ENCODE measurements around the gene MTOR.

MTOR gene

DNA sequence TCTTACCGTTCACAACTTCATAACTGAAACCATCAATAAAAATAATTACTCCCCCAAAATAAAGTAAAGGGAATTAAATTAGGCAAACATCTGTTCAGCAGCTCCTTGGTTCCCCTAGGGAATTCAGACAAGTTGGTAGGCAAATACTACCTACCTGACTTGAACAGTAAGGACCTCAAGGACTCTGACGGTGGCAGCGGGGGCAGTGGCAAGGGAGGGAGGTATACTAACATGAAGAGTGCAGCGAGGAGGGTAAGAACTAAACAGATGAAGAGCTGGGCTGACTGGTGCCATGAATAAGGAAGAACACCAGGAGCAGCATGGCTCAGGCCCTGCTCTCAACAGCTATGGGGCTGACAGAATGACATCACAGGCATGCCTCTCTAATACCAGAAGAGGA is 33.1 kb downstream of the MTOR start:
- DNase-seq (ENCODE audit: extremely low spot score, insufficient read length, low read depth) (no peak), FAIRE-seq (no peak)

GRCh38 chr1:11227106-11228077 is 35.0 kb downstream of the MTOR start:
- FAIRE-seq: peak; percentile 87

DNA sequence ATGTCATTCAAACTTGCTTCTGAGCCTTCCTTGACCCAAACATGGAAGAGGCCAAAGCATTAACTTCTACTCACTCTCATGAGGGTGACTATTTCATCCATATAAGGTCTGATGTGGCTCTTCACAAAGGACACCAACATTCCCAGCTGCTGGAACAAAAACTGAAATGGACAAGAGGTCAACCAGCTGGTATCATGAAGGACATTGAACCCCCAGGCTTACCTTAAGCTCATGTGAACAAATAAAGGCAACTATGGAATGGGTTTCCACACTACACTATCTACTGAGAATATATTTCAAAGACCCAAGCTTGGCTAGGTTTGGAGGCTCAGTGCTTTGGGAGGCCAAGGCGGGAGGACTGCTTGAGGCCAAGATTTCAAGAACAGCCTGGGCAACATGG is 46.3 kb downstream of the MTOR start:
- DNase-seq (ENCODE audit: extremely low spot score, insufficient read length, low read depth) (no peak), FAIRE-seq (no peak)

More at GRCh38 chr1:11227106-11228077, 35.0 kb downstream of the MTOR start:
- DNase-seq (ENCODE audit: extremely low spot score, insufficient read length, low read depth): peak; percentile 20

DNA sequence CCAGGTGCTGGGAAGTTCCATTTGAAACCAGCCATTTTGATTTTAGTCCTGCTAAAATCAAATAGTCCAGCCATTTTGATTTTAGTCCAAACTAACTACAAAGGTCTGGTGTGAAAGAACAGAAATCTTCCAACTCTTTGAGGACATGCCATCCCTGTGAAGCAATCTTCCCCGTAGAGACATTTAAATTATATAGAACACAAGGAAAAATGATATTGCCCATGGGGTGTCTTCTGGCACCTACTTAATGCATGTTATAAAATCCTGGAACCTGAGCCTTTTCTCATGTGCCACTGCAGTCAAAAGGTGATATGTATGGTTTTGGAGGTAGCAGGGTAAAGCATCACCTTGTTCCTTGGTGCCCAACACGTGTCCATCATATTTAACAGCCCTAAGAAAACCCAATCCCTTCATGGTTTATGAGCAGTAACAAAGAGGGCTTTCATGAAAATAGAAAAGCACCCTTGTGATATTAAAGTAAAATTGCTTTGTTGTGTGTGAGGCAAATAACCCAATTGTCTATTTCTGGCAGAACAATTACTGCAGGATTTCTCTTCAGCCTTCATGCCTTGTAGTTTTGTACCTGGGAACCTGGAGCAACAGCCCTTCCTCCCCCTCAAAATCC is 46.9 kb downstream of the MTOR start:
- no peak for FAIRE-seq

DNA sequence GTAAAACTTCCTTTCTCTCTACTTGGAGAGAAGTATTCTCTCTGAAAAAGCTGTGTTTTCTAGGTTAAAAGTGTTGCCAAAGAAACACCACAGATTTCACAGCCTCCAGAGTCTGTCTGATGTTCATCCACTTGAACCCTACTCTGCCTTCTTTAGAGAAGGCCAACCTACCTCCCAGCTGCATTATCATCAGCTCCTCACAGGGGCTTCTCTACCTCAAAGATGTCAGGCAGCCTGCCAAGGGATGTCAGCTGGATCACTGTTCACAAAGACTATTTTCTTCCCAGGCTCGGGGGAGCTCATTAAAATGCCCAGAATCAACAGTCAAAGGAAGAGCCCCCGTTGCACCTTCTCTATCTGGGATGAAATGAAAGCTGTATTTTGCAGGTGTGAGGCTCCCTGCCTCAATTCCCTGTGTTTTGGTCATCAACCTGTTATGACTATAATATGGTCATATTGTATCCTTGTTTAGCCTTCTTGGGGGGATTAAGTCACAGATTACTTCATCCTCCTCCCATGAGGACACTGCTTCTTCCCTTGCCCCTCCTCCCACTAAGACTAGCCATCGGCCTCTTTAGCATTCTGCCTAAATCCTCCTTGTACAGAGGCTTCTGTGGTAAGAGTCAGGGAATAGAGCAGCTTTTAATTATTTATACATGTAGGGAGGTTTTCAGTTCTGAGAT is 47.5 kb downstream of the MTOR start:
- no peak for DNase-seq (ENCODE audit: extremely low spot score, insufficient read length, low read depth)
- FAIRE-seq: no peak

More for the DNA sequence above, 46.9 kb downstream of the MTOR start:
- DNase-seq (ENCODE audit: extremely low spot score, insufficient read length, low read depth): no peak

DNA sequence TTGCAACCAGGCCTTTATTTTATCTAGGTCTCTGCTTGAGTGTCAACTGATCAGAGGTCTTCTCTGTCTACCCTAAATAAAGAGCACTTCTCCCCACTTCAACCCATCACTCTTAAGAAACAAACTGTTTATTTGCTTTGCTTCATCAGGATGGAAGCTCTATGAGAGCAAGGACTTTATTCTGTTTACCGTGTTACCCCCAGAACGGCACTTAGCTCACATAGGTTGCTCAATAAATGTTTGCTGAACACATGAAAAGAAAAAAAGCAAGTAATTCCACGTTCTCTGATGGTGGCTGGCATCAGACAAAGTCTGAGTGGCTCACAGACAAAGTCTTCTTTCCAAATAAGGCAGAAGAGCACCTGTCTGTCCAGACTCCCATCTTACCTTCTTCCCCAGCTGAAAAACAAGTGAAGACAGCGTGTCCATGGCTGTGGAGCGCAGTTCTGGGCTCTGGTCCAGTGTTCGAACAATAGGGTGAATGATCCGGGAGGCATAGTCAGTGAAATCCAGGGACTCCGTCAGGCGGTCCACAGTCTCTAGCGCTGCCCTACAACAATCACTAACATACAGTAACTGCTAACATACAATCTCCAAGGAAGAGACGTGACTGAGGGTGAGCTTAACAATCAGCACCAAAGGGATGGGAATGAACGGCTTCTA is 50.3 kb downstream of the MTOR start:
- DNase-seq (ENCODE audit: extremely low spot score, insufficient read length, low read depth): no peak
- FAIRE-seq: no peak

- DNase-seq (ENCODE audit: extremely low spot score, insufficient read length, low read depth): no peak
- no peak for FAIRE-seq
Measured at GRCh38 chr1:11211461-11211860, 50.9 kb downstream of the MTOR start.

DNA sequence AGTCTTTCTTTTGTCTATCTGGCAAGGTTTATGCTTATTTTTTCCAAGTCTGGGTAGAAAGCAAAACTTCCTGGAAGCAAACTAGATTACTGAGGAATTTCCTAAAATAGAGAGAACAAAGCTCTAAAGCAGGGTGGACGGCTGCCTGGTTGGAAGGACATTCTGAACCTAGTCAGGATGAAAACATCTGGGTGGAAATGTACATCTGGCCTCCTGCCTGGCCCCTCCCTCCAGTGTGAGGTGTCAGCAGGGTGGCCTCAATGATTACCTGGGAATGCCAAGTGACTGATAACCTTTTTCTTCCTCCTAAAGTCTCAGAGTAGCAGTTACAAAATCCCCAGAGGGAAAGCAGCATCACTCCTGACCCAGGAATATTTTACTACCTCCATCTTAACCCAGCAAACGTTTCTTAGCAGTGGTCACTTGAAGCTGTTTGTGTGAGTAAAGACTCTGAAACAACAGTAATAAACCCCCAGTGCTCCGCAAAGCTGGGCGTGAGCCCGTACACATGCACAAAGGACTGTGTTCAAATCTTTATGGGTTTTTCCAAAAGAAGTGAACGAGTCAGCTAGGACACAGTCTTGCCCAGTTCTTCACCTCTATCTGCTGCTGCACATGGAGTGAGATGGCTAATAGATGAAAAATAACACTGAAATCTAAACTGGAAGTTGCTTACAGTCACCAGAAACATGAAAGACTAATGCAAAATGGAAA is 54.3 kb downstream of the MTOR start:
- DNase-seq (ENCODE audit: extremely low spot score, insufficient read length, low read depth) (no peak), FAIRE-seq (no peak)

- DNase-seq (ENCODE audit: extremely low spot score, insufficient read length, low read depth): no peak
- FAIRE-seq: no peak
Measured at GRCh38 chr1:11204396-11205190, 57.8 kb downstream of the MTOR start.

GRCh38 chr1:11198851-11199594 is 63.3 kb downstream of the MTOR start:
- FAIRE-seq: no peak
- no peak for DNase-seq (ENCODE audit: extremely low spot score, insufficient read length, low read depth)

- FAIRE-seq (no peak), DNase-seq (ENCODE audit: extremely low spot score, insufficient read length, low read depth) (no peak)
Measured at GRCh38 chr1:11198257-11198656, 64.1 kb downstream of the MTOR start.

DNA sequence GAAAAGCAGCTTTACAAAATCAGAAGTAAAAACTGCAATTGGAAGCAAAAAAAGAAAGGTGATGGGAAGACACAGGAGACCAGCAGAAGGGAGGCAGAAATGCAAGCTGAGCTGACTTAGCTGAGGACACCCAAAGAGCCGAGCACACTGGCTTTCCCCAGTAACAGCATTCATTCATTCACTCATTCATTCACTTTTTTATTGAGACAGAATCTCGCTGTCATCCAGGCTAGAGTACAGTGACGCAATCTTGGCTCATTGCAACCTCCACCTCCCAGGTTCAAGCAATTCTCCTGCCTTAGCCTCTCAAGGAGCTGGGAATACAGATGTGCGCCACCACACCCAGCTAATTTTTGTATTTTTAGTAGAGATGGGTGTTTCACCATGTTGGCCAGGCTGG is 65.0 kb downstream of the MTOR start:
- FAIRE-seq (no peak), DNase-seq (ENCODE audit: extremely low spot score, insufficient read length, low read depth) (no peak)

DNA sequence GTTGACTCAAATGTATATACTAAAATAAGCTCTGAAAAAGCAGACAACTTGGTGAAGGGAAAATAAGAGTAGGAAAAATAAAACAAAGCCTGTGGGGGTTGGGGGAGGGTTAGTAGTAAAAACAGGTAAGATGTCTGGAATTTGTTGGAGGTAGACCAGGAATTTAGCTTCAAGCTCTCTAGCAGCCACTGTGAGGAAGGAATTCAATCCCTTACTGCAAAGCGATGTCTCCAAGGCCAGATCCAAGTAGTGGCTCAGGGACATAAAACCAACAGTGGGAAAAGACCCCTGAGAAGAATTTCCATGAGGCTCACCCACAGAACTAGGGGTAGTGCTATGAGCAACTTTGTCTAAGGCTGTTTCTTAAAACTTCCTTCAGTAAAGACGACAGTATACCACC is 65.4 kb downstream of the MTOR start:
- DNase-seq (ENCODE audit: extremely low spot score, insufficient read length, low read depth): no peak
- FAIRE-seq: no peak

GRCh38 chr1:11194407-11195176 is 67.8 kb downstream of the MTOR start:
- DNase-seq (ENCODE audit: extremely low spot score, insufficient read length, low read depth): no peak
- FAIRE-seq: no peak

DNA sequence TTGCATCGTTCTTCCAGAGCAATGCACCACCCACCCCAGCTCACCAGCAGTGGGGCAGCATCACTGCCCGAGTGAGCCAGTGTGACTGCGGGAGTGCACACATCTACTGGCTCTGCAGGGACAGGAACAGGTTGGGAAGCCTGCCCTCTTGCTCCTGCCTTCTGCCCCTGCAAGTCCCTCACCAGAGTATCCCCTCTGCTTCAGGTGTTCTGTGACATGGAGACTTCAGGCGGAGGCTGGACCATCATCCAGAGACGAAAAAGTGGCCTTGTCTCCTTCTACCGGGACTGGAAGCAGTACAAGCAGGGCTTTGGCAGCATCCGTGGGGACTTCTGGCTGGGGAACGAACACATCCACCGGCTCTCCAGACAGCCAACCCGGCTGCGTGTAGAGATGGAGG is 69.0 kb downstream of the MTOR start:
- FAIRE-seq: no peak
- no peak for DNase-seq (ENCODE audit: extremely low spot score, insufficient read length, low read depth)

DNA sequence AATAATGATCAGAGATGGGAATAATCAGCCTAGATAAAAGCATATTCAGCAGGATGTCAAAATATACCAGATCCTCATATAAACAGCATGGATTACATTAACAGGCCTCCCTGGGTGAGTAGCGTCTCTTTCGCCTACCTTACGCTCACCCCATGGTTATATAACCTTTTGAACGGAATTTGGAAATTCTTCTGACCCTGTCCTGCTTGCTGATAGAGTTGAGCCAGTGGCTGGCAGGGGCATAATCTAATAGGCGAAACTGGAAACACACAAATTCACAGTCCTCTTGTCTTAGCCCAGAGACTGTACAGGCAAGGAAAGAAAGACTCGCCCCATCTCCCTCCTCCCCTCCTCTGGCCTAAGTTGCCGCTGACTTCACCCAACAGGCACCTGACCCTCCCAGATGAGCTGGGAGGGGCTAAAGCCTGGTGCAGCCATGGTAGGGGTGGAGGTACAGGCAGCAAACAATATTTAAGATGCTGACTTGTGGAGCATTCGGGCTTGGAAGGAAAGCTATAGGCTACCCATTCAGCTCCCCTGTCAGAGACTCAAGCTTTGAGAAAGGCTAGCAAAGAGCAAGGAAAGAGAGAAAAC is 73.4 kb downstream of the MTOR start, which contains the start of gene ANGPTL7:
Gene ANGPTL7 (plus strand): TSS at position 498 of the 594 bp plus-strand sequence. CDS start 225 bp downstream, outside the sequence.
- DNase-seq (ENCODE audit: extremely low spot score, insufficient read length, low read depth) (no peak), FAIRE-seq (no peak)

- no peak for DNase-seq (ENCODE audit: extremely low spot score, insufficient read length, low read depth)
Measured at GRCh38 chr1:11188381-11188780, 74.0 kb downstream of the MTOR start.

More at GRCh38 chr1:11188381-11188780, 74.0 kb downstream of the MTOR start:
- FAIRE-seq: no peak

Measured in GM18507 (cell line).